Fibroblast of lung (primary cell): ENCODE results near the gene NFYA.

Source experiments
- CTCF ChIP-seq, 2 donors: IDR thresholded peaks in 1 of 2; conservative IDR thresholded peaks in 1 of 2; 1 replicate in 1 of 2; 2 replicates in 1 of 2; pipeline ENCODE4 v1.5.1; 2011 to 2012; ENCODE audit warnings: low read length in 2 of 2, control low read depth in 1 of 2, inconsistent platforms in 1 of 2, low read depth in 1 of 2, mild to moderate bottlenecking in 1 of 2
- EZH2 ChIP-seq: IDR thresholded peaks from 2 replicates; pipeline ENCODE4 v1.5.1; 2012; ENCODE audit warnings: low read length, control low read depth, mild to moderate bottlenecking; ENCODE audit errors: missing control alignments

- TF ChIP-seq CTCF (conservative IDR thresholded peaks at IDR 0.05 in 1 of 2, IDR thresholded peaks at IDR 0.05 in 1 of 2; ENCODE audit: low read depth in 1 of 2, low read length in 2 of 2) (no peak), EZH2 (no peak)
These were observed at the start of gene NFYA for GRCh38 chr6:41072836-41073202.
